ENCODE measurements around the gene CLMN. TPM values are rescaled to one million over a fixed set of nuclear protein-coding genes. Genes with fewer than 3 reads are reported as not detected.

Gene CLMN
- total RNA-seq, 1 experiment from 2014 or later: 111 TPM

- no peak overlapping the region for H3K27ac Mint-ChIP-seq (ENCODE audit: unreplicated experiment)
- no TSS peak for BruUV-seq (replicated peaks)
- CTCF ChIA-PET: no interaction called here
- no peak for TF ChIP-seq CTCF (IDR thresholded peaks at IDR 0.05; ENCODE audit: unreplicated experiment)
- H3K4me1 Mint-ChIP-seq (ENCODE audit: low read depth, unreplicated experiment): peaks cover 55% of the 10 kb centered on the region
- H3K9me3 Mint-ChIP-seq (ENCODE audit: low read depth, unreplicated experiment): peaks cover 4% of the 10 kb centered on the region
- no peak for DNase-seq
- intact Hi-C loops (cut with micrococcal nuclease; ENCODE audit: unreplicated experiment): loop anchor here (5.0 kb wide), 3 partner anchors 50 to 90 kb away; partner anchors contain the start of genes CLMN and DICER1
- H3K4me3 Mint-ChIP-seq (ENCODE audit: low read depth, unreplicated experiment): no peak overlapping the region
- peaks cover 15% of the 10 kb centered on the region for H3K36me3 Mint-ChIP-seq (ENCODE audit: insufficient read depth, unreplicated experiment)
- H3K27me3 Mint-ChIP-seq (ENCODE audit: unreplicated experiment): no peaks in the 10 kb centered on the region
Observed at GRCh38 chr14:95246870-95247269, 72.8 kb downstream of the CLMN start.

DNA sequence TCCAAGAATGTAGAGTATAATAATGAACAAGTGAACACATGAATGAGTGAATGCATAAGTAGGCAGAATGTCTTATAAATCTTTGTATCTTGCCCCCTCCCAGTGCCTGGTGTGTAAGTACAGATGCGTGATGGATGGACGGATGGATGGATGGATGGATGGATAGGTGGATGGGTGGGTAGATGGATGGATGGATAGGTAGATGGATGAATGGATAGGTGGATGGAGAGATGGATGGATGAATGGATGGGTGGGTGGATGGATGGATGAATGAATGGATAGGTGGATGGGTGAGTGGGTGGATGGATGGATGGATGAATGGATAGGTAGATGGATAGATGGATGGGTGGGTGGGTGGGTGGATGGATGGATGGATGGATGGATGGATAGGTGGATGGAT is 74.4 kb downstream of the CLMN start:
- H3K27me3 Mint-ChIP-seq (ENCODE audit: unreplicated experiment): no peaks in the 10 kb centered on the region
- intact Hi-C loops (cut with micrococcal nuclease; ENCODE audit: unreplicated experiment): loop anchor here (5.0 kb wide), 3 partner anchors 48 to 88 kb away; partner anchors contain the start of genes CLMN and DICER1

DNA sequence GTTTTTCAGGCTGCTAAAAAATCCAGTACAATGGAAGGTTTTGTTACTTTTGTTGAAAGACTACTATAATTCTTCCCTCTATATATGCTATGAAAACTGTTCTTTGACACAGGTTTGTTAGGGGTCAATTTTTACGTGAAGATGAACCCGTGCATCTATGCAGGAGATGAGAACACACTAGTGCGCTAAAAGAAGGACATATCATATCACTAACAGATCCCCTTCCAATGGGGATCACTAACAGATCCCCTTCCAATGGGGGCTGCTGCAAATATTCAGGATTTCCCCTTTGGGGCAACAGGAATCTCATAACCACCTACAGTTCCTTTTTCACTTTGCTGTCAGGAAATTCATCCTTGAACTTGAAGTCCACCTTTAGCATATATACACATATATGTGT is 75.1 kb downstream of the CLMN start:
- no TSS peak for BruUV-seq (replicated peaks)
- TF ChIP-seq CTCF (IDR thresholded peaks at IDR 0.05; ENCODE audit: unreplicated experiment): no peak
- Mint-ChIP-seq H3K36me3 (ENCODE audit: insufficient read depth, unreplicated experiment) (peaks cover 14% of the 10 kb centered on the region), H3K4me3 (ENCODE audit: low read depth, unreplicated experiment) (no peak overlapping the region), H3K4me1 (ENCODE audit: low read depth, unreplicated experiment) (peaks cover 55% of the 10 kb centered on the region), H3K27ac (ENCODE audit: unreplicated experiment) (no peak overlapping the region), H3K27me3 (ENCODE audit: unreplicated experiment) (no peaks in the 10 kb centered on the region), H3K9me3 (ENCODE audit: low read depth, unreplicated experiment) (peaks cover 4% of the 10 kb centered on the region)
- intact Hi-C loops (cut with micrococcal nuclease; ENCODE audit: unreplicated experiment): no loop called here
- CTCF ChIA-PET: no interaction called here
- DNase-seq: no peak

More for the DNA sequence above, 74.4 kb downstream of the CLMN start:
- Mint-ChIP-seq H3K27ac (ENCODE audit: unreplicated experiment) (peak overlapping the region; percentile 19), H3K4me3 (ENCODE audit: low read depth, unreplicated experiment) (no peak overlapping the region), H3K36me3 (ENCODE audit: insufficient read depth, unreplicated experiment) (peaks cover 15% of the 10 kb centered on the region), H3K4me1 (ENCODE audit: low read depth, unreplicated experiment) (peaks cover 61% of the 10 kb centered on the region), H3K9me3 (ENCODE audit: low read depth, unreplicated experiment) (peaks cover 4% of the 10 kb centered on the region)
- CTCF ChIA-PET: no interaction called here
- no peak for DNase-seq
- TF ChIP-seq CTCF (IDR thresholded peaks at IDR 0.05; ENCODE audit: unreplicated experiment): no peak
- BruUV-seq (replicated peaks): no TSS peak

DNA sequence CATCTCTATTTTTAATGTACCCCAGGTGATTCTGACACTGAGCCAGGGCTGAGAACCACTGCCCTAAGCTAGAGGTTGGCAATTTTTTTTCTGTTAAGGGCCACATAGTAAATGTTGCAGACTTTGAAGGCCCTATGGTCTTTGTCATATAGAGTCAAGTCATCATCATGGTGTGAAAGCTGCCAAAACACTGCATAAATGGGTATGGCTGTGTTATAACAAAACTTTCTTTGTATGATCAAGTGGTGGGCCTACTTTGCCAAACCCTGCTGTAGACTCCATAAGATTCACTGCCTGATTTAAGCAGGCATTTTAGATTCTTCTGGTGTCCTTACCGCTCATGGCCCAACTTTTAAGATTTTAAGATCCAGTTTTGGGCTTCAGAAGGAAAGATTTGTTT is 76.8 kb downstream of the CLMN start:
- CTCF ChIA-PET: no interaction called here

More for the DNA sequence above, 76.8 kb downstream of the CLMN start:
- H3K27me3 Mint-ChIP-seq (ENCODE audit: unreplicated experiment): no peaks in the 10 kb centered on the region
- BruUV-seq (replicated peaks): no TSS peak
- peaks cover 14% of the 10 kb centered on the region for H3K36me3 Mint-ChIP-seq (ENCODE audit: insufficient read depth, unreplicated experiment)
- H3K9me3 Mint-ChIP-seq (ENCODE audit: low read depth, unreplicated experiment): peaks cover 4% of the 10 kb centered on the region
- H3K4me1 Mint-ChIP-seq (ENCODE audit: low read depth, unreplicated experiment): peaks cover 51% of the 10 kb centered on the region
- no peak for DNase-seq
- TF ChIP-seq CTCF (IDR thresholded peaks at IDR 0.05; ENCODE audit: unreplicated experiment): no peak
- no peak overlapping the region for H3K4me3 Mint-ChIP-seq (ENCODE audit: low read depth, unreplicated experiment)
- no peak overlapping the region for H3K27ac Mint-ChIP-seq (ENCODE audit: unreplicated experiment)
- intact Hi-C loops (cut with micrococcal nuclease; ENCODE audit: unreplicated experiment): no loop called here

All from Calu3 (cell line).